Urothelium cell line (cell line): ENCODE data around the gene DSCAM.
"Not testable (repeated sequence)": the region's sequence is repeated elsewhere in the genome, so short reads cannot be mapped to it uniquely, and the experiment has no call there.

ENCODE experiments used
- DNase-seq: peaks from one replicate; pipeline ENCODE4 v3.0.0; 2011; ENCODE audit warnings: low spot score, mixed read lengths
- FAIRE-seq: peaks from 2 replicates; lab custom pipeline; 2011; peaks lifted over from hg19 to GRCh38; lab: Jason Lieb, UNC

DSCAM gene, protein sequence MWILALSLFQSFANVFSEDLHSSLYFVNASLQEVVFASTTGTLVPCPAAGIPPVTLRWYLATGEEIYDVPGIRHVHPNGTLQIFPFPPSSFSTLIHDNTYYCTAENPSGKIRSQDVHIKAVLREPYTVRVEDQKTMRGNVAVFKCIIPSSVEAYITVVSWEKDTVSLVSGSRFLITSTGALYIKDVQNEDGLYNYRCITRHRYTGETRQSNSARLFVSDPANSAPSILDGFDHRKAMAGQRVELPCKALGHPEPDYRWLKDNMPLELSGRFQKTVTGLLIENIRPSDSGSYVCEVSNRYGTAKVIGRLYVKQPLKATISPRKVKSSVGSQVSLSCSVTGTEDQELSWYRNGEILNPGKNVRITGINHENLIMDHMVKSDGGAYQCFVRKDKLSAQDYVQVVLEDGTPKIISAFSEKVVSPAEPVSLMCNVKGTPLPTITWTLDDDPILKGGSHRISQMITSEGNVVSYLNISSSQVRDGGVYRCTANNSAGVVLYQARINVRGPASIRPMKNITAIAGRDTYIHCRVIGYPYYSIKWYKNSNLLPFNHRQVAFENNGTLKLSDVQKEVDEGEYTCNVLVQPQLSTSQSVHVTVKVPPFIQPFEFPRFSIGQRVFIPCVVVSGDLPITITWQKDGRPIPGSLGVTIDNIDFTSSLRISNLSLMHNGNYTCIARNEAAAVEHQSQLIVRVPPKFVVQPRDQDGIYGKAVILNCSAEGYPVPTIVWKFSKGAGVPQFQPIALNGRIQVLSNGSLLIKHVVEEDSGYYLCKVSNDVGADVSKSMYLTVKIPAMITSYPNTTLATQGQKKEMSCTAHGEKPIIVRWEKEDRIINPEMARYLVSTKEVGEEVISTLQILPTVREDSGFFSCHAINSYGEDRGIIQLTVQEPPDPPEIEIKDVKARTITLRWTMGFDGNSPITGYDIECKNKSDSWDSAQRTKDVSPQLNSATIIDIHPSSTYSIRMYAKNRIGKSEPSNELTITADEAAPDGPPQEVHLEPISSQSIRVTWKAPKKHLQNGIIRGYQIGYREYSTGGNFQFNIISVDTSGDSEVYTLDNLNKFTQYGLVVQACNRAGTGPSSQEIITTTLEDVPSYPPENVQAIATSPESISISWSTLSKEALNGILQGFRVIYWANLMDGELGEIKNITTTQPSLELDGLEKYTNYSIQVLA (N-terminal part only)

GRCh38 chr21:40846587-40847411, at the start of gene DSCAM:
Gene DSCAM (minus strand): TSS chr21:40847158. CDS start chr21:40846661, 497 bp downstream.
- FAIRE-seq (no peak), DNase-seq (no peak)

GRCh38 chr21:40895697-40896096, 48.7 kb upstream of the DSCAM start:
- not testable (repeated sequence) for DNase-seq, FAIRE-seq

DNA sequence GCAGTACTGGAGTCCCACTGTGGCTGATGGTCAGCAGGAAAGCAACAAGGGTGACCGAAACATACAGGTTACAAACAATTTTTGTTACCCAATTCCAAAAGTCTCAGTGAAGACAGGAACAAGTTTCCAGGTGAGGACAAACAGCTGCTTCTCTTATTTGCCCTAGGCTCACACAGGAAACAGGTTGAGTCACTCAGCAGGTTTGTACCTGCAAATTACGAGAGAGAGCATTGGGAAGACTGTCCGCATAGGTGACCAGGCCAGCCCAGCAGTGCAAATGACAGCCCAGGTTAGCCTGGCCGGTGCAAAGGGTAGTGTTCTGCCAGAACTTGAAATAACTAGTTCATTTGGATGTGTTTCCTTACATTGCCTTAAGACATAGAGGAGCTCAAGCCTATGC, 40.0 kb upstream of the DSCAM start:
- FAIRE-seq, result no peak
- no peak for DNase-seq

DNA sequence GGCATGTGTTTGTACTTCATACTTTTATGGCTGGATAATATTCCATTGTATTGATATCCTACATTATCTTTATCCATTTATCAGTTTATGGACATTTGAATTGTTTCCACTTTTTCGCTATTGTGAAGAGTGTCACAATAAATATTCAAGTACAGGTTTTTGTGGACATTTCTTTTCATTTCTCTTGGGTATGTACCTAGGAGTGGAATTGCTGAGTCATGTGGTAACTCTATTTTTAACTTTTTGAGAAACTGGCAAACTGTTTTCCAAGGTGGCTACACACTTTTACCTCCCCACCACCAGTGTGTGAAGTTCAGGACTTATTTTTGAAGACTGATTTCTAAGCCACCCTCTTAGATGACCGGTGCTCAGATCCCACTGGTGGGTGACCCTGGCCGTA, 39.0 kb upstream of the DSCAM start:
- DNase-seq (no peak), FAIRE-seq (no peak)

- FAIRE-seq, result no peak
- peak; percentile 4 for DNase-seq
These were observed 35.4 kb upstream of the DSCAM start for GRCh38 chr21:40882192-40882915.

GRCh38 chr21:40881767-40882166, 34.8 kb upstream of the DSCAM start:
- DNase-seq (no peak), FAIRE-seq (no peak)

- DNase-seq (no peak), FAIRE-seq (no peak)
These were observed 24.1 kb upstream of the DSCAM start for GRCh38 chr21:40871099-40871498.

GRCh38 chr21:40863839-40864238, 16.9 kb upstream of the DSCAM start:
- DNase-seq, result no peak
- no peak for FAIRE-seq

GRCh38 chr21:40858517-40858916, 11.6 kb upstream of the DSCAM start:
- FAIRE-seq, result no peak
- DNase-seq, result no peak

- no peak for FAIRE-seq
- DNase-seq, result no peak
These were observed 7.2 kb upstream of the DSCAM start for GRCh38 chr21:40853956-40854688.

- no peak for FAIRE-seq
- DNase-seq, result no peak
These were observed 5.6 kb upstream of the DSCAM start for GRCh38 chr21:40852563-40852962.

DNA sequence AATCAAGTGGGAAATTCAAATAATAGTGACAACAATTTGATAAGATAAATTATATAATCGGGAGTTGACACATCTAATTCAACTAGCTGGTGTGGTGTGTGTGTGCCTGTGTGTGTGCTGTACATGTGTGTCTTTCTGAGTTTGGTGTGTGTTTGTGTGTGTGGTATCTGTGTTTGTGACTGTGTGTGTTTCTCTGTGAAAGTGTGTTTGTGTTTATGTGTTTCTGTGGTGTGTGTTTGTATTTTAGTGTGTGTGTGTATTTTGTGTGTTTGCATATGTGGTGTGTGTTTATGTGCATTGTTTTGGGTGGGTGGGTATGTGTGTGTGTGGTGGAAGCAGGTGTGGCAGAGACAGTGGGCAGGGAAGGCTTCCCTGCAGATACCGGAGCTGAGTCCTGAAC, 4.8 kb upstream of the DSCAM start:
- FAIRE-seq, result no peak
- DNase-seq, result no peak

DNA sequence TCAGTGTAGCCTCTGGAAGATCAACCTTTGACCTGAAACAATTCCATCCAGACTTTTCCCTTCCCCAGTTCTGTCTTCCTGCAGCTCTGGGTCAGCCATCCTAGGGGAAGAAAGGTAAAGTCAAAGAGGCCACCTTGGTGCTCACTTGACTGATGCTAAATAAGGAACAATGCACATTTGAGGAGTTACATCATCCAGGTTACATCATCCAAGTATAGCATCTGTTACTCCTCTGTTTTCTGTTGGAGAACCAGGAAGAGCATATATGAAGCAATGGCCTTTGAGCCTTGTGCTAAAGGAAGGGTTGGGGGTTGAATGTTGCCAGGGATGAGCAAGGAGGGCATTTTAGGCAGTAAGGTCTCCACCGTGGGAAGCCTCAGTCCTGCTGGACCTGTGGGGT, 3.1 kb upstream of the DSCAM start:
- FAIRE-seq, result no peak

GRCh38 chr21:40847951-40848350, 993 bp upstream of the DSCAM start:
- FAIRE-seq (no peak), DNase-seq (no peak)

More for the DNA sequence above, 3.1 kb upstream of the DSCAM start:
- DNase-seq, result no peak

- no peak for DNase-seq
- FAIRE-seq, result no peak
These were observed 855 bp downstream of the DSCAM start for GRCh38 chr21:40846103-40846502.

DNA sequence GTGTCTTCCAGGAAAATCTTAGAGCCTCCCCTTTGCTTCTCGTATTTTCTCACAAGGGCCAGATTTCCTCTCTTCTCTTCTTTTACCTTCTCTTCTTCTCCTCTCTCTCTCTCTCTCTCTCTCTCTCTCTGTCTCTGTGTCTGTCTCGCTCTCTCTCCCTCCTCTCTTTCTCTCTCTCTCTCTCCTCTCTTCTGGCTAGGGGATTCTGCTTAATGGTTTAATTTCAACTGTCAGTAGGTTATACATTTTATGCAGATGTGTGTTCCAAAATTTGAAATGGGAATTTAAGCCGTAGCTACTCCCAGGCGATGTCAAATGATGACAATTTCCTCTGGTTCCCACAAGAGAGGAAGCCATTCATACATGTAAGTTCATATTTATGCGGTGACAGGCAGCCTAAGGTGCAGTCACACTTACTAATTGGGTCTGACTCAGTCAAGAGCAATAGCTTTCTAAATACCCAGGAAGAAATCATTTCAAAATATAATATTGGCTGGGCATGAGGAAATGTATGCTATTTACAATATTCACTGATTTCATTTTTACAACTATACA, 1.4 kb downstream of the DSCAM start:
- DNase-seq (no peak), FAIRE-seq (no peak)

GRCh38 chr21:40844935-40845334, 2.0 kb downstream of the DSCAM start:
- DNase-seq (no peak), FAIRE-seq (no peak)

DNA sequence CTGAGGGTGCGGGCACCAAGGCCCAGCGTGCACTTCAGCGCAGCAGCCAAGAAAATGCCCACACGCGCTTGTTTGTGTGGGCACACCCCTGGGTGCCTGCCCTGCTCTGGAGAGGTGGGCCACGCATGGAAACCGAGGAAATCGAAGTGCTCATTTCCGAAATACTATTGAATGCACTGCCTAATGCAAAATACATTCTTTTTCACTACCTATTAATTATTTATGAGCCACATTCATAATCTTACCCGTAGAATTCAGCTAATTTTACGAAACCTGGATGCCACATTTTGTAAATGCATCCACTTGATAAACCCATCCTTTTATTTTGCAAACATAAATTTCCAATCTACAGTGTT, 4.8 kb downstream of the DSCAM start:
- DNase-seq, result no peak
- FAIRE-seq, result no peak
